Measurements from ENCODE around the gene SENP2. TPM values are rescaled to one million over a fixed set of nuclear protein-coding genes. Genes with fewer than 3 reads are reported as not detected.

SENP2 gene
- total and polyA plus RNA-seq, 8 donors = 31.6 to 49.9 (median 43.7) TPM

DNA sequence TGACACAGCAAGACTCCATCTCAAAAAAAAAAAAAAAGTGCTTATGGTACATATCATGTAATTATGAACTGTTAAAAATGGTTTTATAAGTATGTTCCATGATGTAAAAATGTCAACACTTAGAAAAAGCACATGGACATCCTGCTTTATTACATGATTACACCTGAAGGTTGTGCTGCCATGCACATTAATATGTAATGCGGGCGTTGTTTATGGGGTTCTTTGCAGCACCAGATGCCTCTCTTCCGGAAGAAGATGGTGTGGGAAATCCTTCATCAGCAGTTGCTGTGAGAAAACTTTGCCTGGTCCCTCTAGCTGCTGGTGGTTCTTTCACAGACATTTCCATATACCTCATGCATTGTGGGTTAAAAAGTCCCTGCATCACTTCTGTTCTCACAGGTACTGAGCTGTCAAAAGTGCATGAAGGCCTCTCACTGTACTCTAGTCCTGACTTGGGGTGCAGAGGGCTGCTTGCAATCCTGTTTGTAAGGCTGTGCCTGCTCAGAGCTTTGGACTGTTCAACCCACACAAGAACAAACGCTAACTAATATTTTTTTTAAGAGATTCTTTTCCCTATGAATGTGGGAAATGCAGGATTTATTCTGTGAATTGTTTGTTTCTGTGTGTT, 43.6 kb downstream of the SENP2 start:
- intact Hi-C loops (cut with DNase I) = no loop called here
- Histone ChIP-seq H3K27me3 (no peaks in the 10 kb centered on the region), H3K36me3 (peaks cover 0 to 53% of the 10 kb centered on the region in 2 donors), H3K4me1 (peaks cover 17 to 23% of the 10 kb centered on the region in 2 donors), H3K9me3 (no peaks in the 10 kb centered on the region), H3K4me3 (no peak overlapping the region), H3K27ac (peak overlapping the region; percentile 65 to 68)
- DNase-seq = no peak
- ATAC-seq = peak; percentile 51
- no peak for TF ChIP-seq CTCF (IDR thresholded peaks at IDR 0.05)

DNA sequence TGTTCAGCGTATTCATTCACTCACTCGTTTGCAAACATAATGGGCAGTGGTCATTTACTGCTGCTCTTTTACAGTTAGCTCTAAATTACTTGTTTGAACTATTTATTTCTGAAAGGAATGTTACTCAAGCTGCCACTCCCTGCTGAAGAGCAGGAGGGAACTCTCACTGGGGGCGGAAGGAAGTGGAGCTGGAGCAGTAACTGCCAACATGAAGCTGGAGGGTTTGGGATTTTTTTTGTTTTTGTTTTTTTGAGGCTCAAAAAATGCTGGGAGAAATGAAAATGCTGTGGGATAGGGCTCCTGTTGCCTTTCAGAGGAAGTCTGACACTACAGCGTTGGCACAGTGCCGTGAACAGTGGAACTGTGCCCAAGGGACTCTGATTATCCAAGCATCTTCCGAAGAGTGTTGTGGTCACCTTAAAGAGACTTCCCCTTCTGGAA, 44.1 kb downstream of the SENP2 start:
- no peaks in the 10 kb centered on the region for H3K27me3 ChIP-seq
- peak overlapping the region; percentile 65 to 68 for H3K27ac ChIP-seq
- H3K4me1 ChIP-seq = peaks cover 17 to 23% of the 10 kb centered on the region in 2 donors
- H3K4me3 ChIP-seq = no peak overlapping the region
- intact Hi-C loops (cut with DNase I) = no loop called here
- TF ChIP-seq CTCF (IDR thresholded peaks at IDR 0.05) = no peak
- H3K36me3 ChIP-seq = peaks cover 0 to 48% of the 10 kb centered on the region in 2 donors
- H3K9me3 ChIP-seq = no peaks in the 10 kb centered on the region
- DNase-seq = peak in 3 of 4 donors; percentile 24 to 57 (median 47)
- peak; percentile 90 for ATAC-seq

DNA sequence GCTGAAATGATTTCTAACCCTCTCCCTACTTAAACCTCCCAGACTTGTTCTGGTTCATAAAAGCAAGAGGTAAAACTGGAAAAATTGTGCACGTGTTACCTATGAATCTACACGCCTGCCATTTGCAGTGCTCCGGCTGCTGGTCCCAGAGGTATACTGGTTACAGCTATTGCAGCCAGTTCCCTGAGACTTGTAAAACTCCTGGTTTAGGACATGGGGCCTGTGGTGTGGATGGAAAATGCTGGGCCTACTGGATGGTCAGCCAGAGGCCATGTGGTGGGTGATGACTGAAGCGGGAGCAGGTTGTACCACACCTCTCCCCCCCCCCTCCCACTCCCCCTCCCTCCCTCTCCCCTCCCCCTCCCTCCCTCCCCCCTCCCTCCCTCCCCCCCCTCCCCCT, 45.0 kb downstream of the SENP2 start:
- H3K36me3 ChIP-seq = peaks cover 0 to 39% of the 10 kb centered on the region in 2 donors
- H3K9me3 ChIP-seq = no peaks in the 10 kb centered on the region
- peaks cover 17 to 23% of the 10 kb centered on the region in 2 donors for H3K4me1 ChIP-seq
- H3K27me3 ChIP-seq = no peaks in the 10 kb centered on the region
- TF ChIP-seq CTCF (IDR thresholded peaks at IDR 0.05) = no peak
- no peak for ATAC-seq
- no peak overlapping the region for H3K4me3 ChIP-seq
- intact Hi-C loops (cut with DNase I) = no loop called here
- peak overlapping the region in 1 of 2 donors; percentile 68 for H3K27ac ChIP-seq
- DNase-seq = no peak

GRCh38 chr3:185631508-185632206, 45.6 kb downstream of the SENP2 start:
- Histone ChIP-seq H3K4me3 (no peak overlapping the region), H3K4me1 (peaks cover 17 to 23% of the 10 kb centered on the region in 2 donors), H3K9me3 (no peaks in the 10 kb centered on the region), H3K27ac (no peak overlapping the region), H3K27me3 (no peaks in the 10 kb centered on the region), H3K36me3 (peaks cover 0 to 33% of the 10 kb centered on the region in 2 donors)
- no peak for TF ChIP-seq CTCF (IDR thresholded peaks at IDR 0.05)
- no peak for ATAC-seq
- peak in 1 of 4 donors; percentile 14 for DNase-seq
- intact Hi-C loops (cut with DNase I) = no loop called here

DNA sequence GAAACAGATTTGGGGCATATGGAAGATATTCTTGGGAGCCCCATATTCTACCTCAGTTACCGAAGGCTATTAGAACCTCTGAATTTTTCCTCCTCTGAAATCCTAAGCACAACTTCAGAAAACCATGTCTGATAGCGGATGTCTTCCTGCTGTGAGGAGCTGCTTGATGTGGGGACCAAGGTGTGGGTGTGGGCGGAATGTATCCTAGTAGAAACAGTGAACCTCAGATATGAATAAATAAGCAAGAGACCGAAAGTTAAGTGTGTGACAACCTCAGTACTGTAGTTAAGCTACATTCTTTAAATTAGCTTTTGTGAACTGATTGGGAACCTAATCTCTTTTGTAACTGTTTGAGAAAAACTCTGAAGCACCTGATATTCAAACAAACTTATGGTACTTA, 46.9 kb downstream of the SENP2 start:
- H3K9me3 ChIP-seq = no peaks in the 10 kb centered on the region
- intact Hi-C loops (cut with DNase I) = no loop called here
- TF ChIP-seq CTCF (IDR thresholded peaks at IDR 0.05) = no peak
- peaks cover 0 to 20% of the 10 kb centered on the region in 2 donors for H3K36me3 ChIP-seq
- H3K27ac ChIP-seq = no peak overlapping the region
- H3K4me1 ChIP-seq = peaks cover 17 to 23% of the 10 kb centered on the region in 2 donors
- no peaks in the 10 kb centered on the region for H3K27me3 ChIP-seq
- ATAC-seq (peak; percentile 11), DNase-seq (peak in 1 of 4 donors; percentile 9)
- H3K4me3 ChIP-seq = no peak overlapping the region

Data from left lung (tissue), 10 donors.